Brain microvascular endothelial cell (primary cell): ENCODE measurements around the gene FH.

Experiments used
- DNase-seq: peaks from one replicate; pipeline ENCODE4 v3.0.0-alpha.2; 2020
- H3K27ac ChIP-seq: fragments of 250-450 bp; sonication (Bioruptor Pico); 2 replicates; pipeline ENCODE4 v1.5.1; 2020; ENCODE audit warnings: mild to moderate bottlenecking, moderate library complexity
- H3K27me3 ChIP-seq: fragments of 250-450 bp; sonication (Bioruptor Pico); replicated peaks from 2 replicates; pipeline ENCODE4 v1.5.1; 2020; ENCODE audit warnings: mild to moderate bottlenecking
- H3K36me3 ChIP-seq: fragments of 250-450 bp; sonication (Bioruptor Pico); replicated peaks from 2 replicates; pipeline ENCODE4 v1.5.1; 2020; ENCODE audit warnings: mild to moderate bottlenecking
- H3K4me3 ChIP-seq: 2 replicates; pipeline ENCODE4 v1.5.1; 2011; ENCODE audit warnings: low read depth, mild to moderate bottlenecking, control low read depth, low read length, moderate library complexity
- in situ Hi-C: cut with HindIII; loops from 2 replicates; pipeline ENCODE4 v1.10.0; 2017; ENCODE audit warnings: low sequenced_read_pairs, low pct_ligation_motif_present
- TF ChIP-seq, protein P1 (sequence below): IDR thresholded peaks from 2 replicates; pipeline ENCODE4 v1.5.1; 2011; ENCODE audit warnings: low read depth, mild to moderate bottlenecking, moderate library complexity, low read length, control low read depth, inconsistent platforms; ENCODE audit errors: missing control alignments

The FH gene

GRCh38 chr1:241532162-241532531, 12.6 kb upstream of the FH start, which contains the start of gene KMO:
Gene KMO (plus strand): TSS chr1:241532378. CDS start chr1:241532445, 67 bp downstream.
- DNase-seq, result no peak
- in situ Hi-C loops, result loop anchor here (25.0 kb wide), 1 partner anchor 305 kb away; the partner anchor contains the start of gene EXO1
- Histone ChIP-seq H3K4me3 (peak within 1 kb of the TSS; percentile 55), H3K27ac (peak within 1 kb of the TSS; percentile 14), H3K27me3 (peaks cover 2% of the 10 kb centered on the region), H3K36me3 (no peaks in the 10 kb centered on the region)
- TF ChIP-seq, protein P1, sequence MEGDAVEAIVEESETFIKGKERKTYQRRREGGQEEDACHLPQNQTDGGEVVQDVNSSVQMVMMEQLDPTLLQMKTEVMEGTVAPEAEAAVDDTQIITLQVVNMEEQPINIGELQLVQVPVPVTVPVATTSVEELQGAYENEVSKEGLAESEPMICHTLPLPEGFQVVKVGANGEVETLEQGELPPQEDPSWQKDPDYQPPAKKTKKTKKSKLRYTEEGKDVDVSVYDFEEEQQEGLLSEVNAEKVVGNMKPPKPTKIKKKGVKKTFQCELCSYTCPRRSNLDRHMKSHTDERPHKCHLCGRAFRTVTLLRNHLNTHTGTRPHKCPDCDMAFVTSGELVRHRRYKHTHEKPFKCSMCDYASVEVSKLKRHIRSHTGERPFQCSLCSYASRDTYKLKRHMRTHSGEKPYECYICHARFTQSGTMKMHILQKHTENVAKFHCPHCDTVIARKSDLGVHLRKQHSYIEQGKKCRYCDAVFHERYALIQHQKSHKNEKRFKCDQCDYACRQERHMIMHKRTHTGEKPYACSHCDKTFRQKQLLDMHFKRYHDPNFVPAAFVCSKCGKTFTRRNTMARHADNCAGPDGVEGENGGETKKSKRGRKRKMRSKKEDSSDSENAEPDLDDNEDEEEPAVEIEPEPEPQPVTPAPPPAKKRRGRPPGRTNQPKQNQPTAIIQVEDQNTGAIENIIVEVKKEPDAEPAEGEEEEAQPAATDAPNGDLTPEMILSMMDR, result no peak

GRCh38 chr1:241531195-241532161, 11.9 kb upstream of the FH start:
- in situ Hi-C loops, result loop anchor here (25.0 kb wide), 1 partner anchor 306 kb away; the partner anchor contains the start of gene EXO1
- Histone ChIP-seq H3K4me3 (peak overlapping the region; percentile 55), H3K36me3 (no peaks in the 10 kb centered on the region), H3K27me3 (peaks cover 2% of the 10 kb centered on the region), H3K27ac (peak overlapping the region; percentile 14)
- DNase-seq, result no peak
- TF ChIP-seq, protein P1, result peak; percentile 21

GRCh38 chr1:241527146-241527545, 7.6 kb upstream of the FH start:
- Histone ChIP-seq H3K4me3 (no peak overlapping the region), H3K27me3 (peaks cover 12% of the 10 kb centered on the region), H3K27ac (no peak overlapping the region), H3K36me3 (no peaks in the 10 kb centered on the region)
- TF ChIP-seq, protein P1, result no peak
- DNase-seq, result no peak
- in situ Hi-C loops, result loop anchor here (25.0 kb wide), 1 partner anchor 310 kb away; the partner anchor contains the start of gene EXO1

DNA sequence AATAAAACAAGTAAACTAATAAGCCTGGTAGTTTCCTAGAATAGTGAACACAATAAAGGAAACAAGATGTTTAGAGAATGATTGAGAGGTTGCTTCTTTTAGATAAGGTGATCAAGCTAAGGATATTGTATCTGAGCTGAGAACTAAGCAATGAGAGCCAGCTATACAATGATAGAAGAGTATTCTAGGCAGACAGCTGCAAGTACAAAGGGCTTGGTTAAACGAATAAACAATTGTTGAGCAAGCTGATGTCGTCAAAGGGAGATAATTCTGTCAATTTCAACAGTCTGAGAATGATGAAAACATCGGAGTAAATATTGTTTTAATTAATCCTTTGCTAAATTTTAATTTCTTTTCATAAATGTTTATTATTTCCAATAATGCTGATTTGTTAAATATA, 5.5 kb upstream of the FH start:
- TF ChIP-seq, protein P1, result no peak
- Histone ChIP-seq H3K4me3 (no peak overlapping the region), H3K27me3 (peaks cover 12% of the 10 kb centered on the region), H3K27ac (no peak overlapping the region), H3K36me3 (no peaks in the 10 kb centered on the region)
- in situ Hi-C loops, result loop anchor here (25.0 kb wide), 1 partner anchor 312 kb away; the partner anchor contains the start of gene EXO1
- DNase-seq, result no peak

DNA sequence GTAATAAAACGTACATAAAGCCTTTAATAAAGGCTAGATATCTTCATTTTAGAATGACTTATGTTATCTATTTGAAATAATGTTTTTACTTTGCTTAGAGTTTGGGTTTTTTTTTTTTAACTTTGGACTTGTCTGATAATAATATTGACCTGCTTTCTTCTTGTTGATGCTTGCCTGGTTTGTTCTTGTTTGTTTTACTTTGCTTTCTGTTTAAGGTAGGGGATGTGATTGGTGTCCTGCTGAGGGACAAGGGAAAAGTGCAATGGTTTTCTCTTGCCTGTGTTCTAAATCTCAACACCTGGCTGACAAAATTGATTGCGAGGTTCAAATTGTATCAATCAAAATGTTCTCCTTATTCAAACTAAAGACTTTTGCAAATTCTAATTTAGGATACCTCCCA, 2.2 kb upstream of the FH start:
- no peak for DNase-seq
- peaks cover 10% of the 10 kb centered on the region for H3K27me3 ChIP-seq

More for the DNA sequence above, 2.2 kb upstream of the FH start:
- in situ Hi-C loops, result no loop called here
- TF ChIP-seq, protein P1, result no peak
- H3K27ac ChIP-seq, result no peak overlapping the region
- H3K36me3 ChIP-seq, result no peaks in the 10 kb centered on the region
- no peak overlapping the region for H3K4me3 ChIP-seq
